ENCODE measurements around the gene MCM6.

The MCM6 gene

GRCh38 chr2:135843671-135844070 lies 32.6 kb downstream of the MCM6 start:
- Histone ChIP-seq H3K27ac (ENCODE audit: low read length) (no peak overlapping the region), H3K9me3 (ENCODE audit: control insufficient read depth, insufficient read depth, low read length) (no peaks in the 10 kb centered on the region), H3K4me1 (ENCODE audit: control insufficient read depth, insufficient read depth, low read length) (no peaks in the 10 kb centered on the region), H3K4me3 (ENCODE audit: low read length) (no peak overlapping the region), H3K27me3 (ENCODE audit: control insufficient read depth, insufficient read depth, low read length) (no peaks in the 10 kb centered on the region), H3K36me3 (ENCODE audit: control insufficient read depth, insufficient read depth, low read length) (peaks cover 20% of the 10 kb centered on the region; the same call in 1 of the 2 replicates)
- no peak for DNase-seq (ENCODE audit: low read depth, low spot score)
- no CpG with 5 or more reads among the region's 3 CpGs for WGBS (ENCODE audit: insufficient coverage, insufficient read length)

DNA sequence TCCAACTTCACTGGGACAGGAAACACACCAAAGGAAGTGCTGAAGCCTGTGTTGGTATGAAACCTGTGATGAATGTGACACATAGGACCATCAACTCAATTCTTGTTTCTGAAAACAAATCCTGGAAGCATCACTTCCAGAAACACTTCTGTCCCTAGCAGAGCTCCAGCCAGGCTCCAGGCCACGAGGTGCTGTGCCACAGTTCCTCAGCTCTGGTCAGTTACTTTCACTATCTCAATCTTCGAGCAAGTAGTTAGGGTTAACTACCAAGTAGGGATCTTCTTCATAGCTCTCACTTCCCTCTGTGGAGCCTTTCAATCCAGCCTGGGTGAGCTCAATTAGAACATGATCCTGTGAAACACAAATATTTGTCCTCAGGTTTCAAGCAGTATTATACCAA lies 35.6 kb downstream of the MCM6 start:
- Histone ChIP-seq H3K27ac (ENCODE audit: low read length) (no peak overlapping the region), H3K9me3 (ENCODE audit: control insufficient read depth, insufficient read depth, low read length) (no peaks in the 10 kb centered on the region), H3K4me3 (ENCODE audit: low read length) (no peak overlapping the region), H3K27me3 (ENCODE audit: control insufficient read depth, insufficient read depth, low read length) (no peaks in the 10 kb centered on the region), H3K4me1 (ENCODE audit: control insufficient read depth, insufficient read depth, low read length) (no peaks in the 10 kb centered on the region), H3K36me3 (ENCODE audit: control insufficient read depth, insufficient read depth, low read length) (peaks cover 13% of the 10 kb centered on the region; the same call in 1 of the 2 replicates)
- no CpG with 5 or more reads among the region's 2 CpGs for WGBS (ENCODE audit: insufficient coverage, insufficient read length)
- no peak for DNase-seq (ENCODE audit: low read depth, low spot score)

DNA sequence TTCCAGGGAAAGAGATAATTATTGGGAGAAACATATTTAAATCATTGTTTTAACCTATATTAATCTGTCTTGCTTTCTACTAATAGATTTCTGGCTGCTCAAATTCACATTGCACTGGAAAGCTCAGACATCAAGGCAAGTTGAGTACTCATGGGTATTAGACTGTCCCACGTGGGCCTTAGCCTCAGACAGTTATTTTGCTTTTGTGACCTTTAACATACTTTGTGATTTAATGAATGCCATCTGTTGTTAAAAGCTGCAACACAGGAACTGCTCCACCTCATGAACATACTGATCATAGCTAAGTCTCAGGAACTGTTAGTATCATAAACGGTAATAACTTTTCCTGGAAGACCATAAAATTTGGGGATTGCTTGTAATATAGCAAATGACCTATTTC lies 36.5 kb downstream of the MCM6 start:
- Histone ChIP-seq H3K27me3 (ENCODE audit: control insufficient read depth, insufficient read depth, low read length) (no peaks in the 10 kb centered on the region), H3K27ac (ENCODE audit: low read length) (no peak overlapping the region), H3K4me3 (ENCODE audit: low read length) (no peak overlapping the region), H3K4me1 (ENCODE audit: control insufficient read depth, insufficient read depth, low read length) (no peaks in the 10 kb centered on the region), H3K9me3 (ENCODE audit: control insufficient read depth, insufficient read depth, low read length) (no peaks in the 10 kb centered on the region), H3K36me3 (ENCODE audit: control insufficient read depth, insufficient read depth, low read length) (peaks cover 13% of the 10 kb centered on the region; the same call in 1 of the 2 replicates)
- DNase-seq (ENCODE audit: low read depth, low spot score): no peak
- WGBS (ENCODE audit: insufficient coverage, insufficient read length): no CpG with 5 or more reads among the region's 2 CpGs

DNA sequence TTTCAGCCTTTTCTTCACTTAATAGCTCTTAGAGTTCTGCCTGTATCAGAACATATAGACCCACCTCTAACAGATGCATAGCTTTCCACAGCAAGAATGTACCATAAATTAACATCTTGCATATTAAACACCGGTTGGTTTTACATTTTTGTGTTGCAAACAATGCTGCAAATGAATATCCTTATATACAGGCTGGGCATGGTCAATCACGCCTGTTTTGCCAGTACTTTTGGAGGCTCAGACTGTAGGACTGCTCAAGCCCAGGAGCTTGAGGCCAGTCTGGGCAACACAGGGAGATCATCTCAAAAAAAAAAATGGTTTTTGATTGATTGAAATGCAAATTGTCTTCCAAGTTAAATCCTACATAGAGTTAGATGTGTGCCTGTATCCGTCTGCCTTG lies 37.7 kb downstream of the MCM6 start:
- no CpG with 5 or more reads among the region's 3 CpGs for WGBS (ENCODE audit: insufficient coverage, insufficient read length)
- Histone ChIP-seq H3K27ac (ENCODE audit: low read length) (no peak overlapping the region), H3K9me3 (ENCODE audit: control insufficient read depth, insufficient read depth, low read length) (no peaks in the 10 kb centered on the region), H3K27me3 (ENCODE audit: control insufficient read depth, insufficient read depth, low read length) (no peaks in the 10 kb centered on the region), H3K36me3 (ENCODE audit: control insufficient read depth, insufficient read depth, low read length) (peaks cover 6% of the 10 kb centered on the region; the same call in 1 of the 2 replicates), H3K4me3 (ENCODE audit: low read length) (no peak overlapping the region), H3K4me1 (ENCODE audit: control insufficient read depth, insufficient read depth, low read length) (no peaks in the 10 kb centered on the region)
- no peak for DNase-seq (ENCODE audit: low read depth, low spot score)

- Histone ChIP-seq H3K4me3 (ENCODE audit: low read length) (no peak within 1 kb of the TSS), H3K9me3 (ENCODE audit: control insufficient read depth, insufficient read depth, low read length) (no peaks in the 10 kb centered on the region), H3K4me1 (ENCODE audit: control insufficient read depth, insufficient read depth, low read length) (no peaks in the 10 kb centered on the region), H3K36me3 (ENCODE audit: control insufficient read depth, insufficient read depth, low read length) (peaks cover 3% of the 10 kb centered on the region; the same call in 1 of the 2 replicates), H3K27me3 (ENCODE audit: control insufficient read depth, insufficient read depth, low read length) (no peaks in the 10 kb centered on the region), H3K27ac (ENCODE audit: low read length) (no peak within 1 kb of the TSS)
- WGBS (ENCODE audit: insufficient coverage, insufficient read length): no CpG with 5 or more reads among the region's 12 CpGs
- no peak for DNase-seq (ENCODE audit: low read depth, low spot score)
These were observed 39.5 kb downstream of the MCM6 start, which contains the start of gene LCT for GRCh38 chr2:135836596-135837270. LCT (minus strand) TSS chr2:135837184; CDS start chr2:135837169, 15 bp downstream.

DNA sequence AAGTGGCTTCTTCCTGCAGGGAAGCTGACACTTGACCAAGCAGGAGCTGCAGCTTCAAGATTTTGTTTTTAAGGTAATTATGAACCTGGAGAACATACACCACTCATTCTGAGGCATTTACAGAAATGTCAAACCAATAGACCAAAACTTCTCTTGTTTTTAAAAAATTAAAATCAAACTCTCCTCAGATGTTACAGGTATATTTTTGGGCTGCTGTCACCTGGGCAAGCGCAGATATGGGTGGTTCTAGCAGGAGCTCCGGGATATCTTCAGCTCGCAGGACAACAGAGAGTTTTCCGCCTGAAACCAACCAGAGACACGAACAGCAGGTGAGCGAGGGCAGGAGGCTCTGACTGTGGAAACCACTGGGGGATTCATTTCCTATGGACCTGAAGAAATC lies 43.4 kb downstream of the MCM6 start:
- no peaks in the 10 kb centered on the region for H3K4me1 ChIP-seq (ENCODE audit: control insufficient read depth, insufficient read depth, low read length)
- WGBS (ENCODE audit: insufficient coverage, insufficient read length): no CpG with 5 or more reads among the region's 6 CpGs
- H3K27ac ChIP-seq (ENCODE audit: low read length): no peak overlapping the region
- no peaks in the 10 kb centered on the region for H3K36me3 ChIP-seq (ENCODE audit: control insufficient read depth, insufficient read depth, low read length)
- no peaks in the 10 kb centered on the region for H3K9me3 ChIP-seq (ENCODE audit: control insufficient read depth, insufficient read depth, low read length)
- H3K4me3 ChIP-seq (ENCODE audit: low read length): no peak overlapping the region
- no peaks in the 10 kb centered on the region for H3K27me3 ChIP-seq (ENCODE audit: control insufficient read depth, insufficient read depth, low read length)
- DNase-seq (ENCODE audit: low read depth, low spot score): no peak

DNA sequence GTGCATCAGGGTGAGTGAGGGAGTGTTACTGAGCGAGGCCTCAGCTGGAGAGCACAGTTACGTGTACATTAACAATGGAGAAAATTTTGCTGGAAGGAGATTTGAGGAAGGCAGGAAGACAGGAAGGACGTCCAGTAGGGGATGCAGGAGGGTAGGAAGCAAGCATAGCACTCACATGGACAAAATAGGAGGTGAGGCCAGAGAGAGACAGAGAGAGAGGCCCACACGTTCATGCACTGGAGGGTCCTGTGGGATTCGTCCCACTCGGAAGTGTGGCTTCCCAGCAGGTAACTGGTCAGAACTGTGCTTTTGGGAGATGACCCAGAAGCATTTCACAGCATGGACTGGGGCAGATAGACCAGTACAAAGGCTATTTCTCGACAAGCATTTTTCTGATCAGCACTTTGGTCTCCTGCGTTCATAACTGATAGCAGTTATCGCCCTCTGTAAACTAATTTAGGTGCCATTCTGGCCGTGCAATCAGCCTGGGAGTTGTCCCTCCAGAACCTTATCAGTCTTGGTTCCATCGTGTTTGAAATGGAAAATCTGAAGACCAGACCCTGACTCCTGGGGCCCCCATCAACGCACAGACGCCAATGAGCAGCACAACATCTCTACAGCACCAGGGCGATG lies 44.9 kb downstream of the MCM6 start:
- DNase-seq (ENCODE audit: low read depth, low spot score): no peak
- no peak overlapping the region for H3K4me3 ChIP-seq (ENCODE audit: low read length)
- no peak overlapping the region for H3K27ac ChIP-seq (ENCODE audit: low read length)
- WGBS (ENCODE audit: insufficient coverage, insufficient read length): no CpG with 5 or more reads among the region's 14 CpGs
- H3K36me3 ChIP-seq (ENCODE audit: control insufficient read depth, insufficient read depth, low read length): no peaks in the 10 kb centered on the region
- no peaks in the 10 kb centered on the region for H3K4me1 ChIP-seq (ENCODE audit: control insufficient read depth, insufficient read depth, low read length)
- H3K9me3 ChIP-seq (ENCODE audit: control insufficient read depth, insufficient read depth, low read length): no peaks in the 10 kb centered on the region
- no peaks in the 10 kb centered on the region for H3K27me3 ChIP-seq (ENCODE audit: control insufficient read depth, insufficient read depth, low read length)

DNA sequence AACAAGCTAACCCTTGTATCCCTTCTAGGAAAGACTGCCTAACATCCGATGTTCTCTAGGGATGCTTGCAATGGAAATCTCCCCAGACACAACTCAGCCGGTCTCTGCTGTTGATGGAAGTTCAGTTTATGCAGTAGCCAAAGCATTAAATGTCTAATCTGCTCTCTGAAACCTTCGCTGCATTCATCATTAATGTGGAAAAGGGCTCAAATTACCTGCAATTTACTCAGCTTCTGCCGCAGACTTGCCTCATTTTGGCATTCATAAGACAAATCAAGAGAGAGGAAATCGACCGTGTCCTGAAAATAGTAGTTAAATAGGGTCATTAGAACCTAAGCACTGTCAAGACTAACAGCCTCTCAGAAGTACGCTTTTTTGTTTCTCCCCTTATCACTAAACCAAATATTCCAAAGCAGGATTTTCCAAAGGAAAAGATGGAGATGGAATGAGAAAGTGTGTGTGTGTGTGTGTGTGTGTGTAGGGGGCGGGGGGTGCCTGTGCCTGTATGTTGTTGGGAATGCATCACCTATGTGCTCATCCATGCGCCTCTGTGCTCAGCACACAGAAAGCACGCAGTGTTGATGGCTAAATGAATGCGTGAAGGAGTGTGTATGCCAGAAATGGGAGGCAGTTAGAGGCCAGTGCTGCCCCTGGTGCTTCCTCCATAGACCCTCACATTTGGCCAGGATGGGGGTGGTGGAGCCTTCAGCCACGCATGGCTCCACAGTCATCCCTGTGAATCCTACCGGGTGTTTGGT lies 46.7 kb downstream of the MCM6 start:
- H3K9me3 ChIP-seq (ENCODE audit: control insufficient read depth, insufficient read depth, low read length): no peaks in the 10 kb centered on the region
- no peak for DNase-seq (ENCODE audit: low read depth, low spot score)
- no peak overlapping the region for H3K27ac ChIP-seq (ENCODE audit: low read length)
- no peaks in the 10 kb centered on the region for H3K27me3 ChIP-seq (ENCODE audit: control insufficient read depth, insufficient read depth, low read length)
- no peaks in the 10 kb centered on the region for H3K36me3 ChIP-seq (ENCODE audit: control insufficient read depth, insufficient read depth, low read length)
- WGBS (ENCODE audit: insufficient coverage, insufficient read length): no CpG with 5 or more reads among the region's 13 CpGs
- no peaks in the 10 kb centered on the region for H3K4me1 ChIP-seq (ENCODE audit: control insufficient read depth, insufficient read depth, low read length)
- H3K4me3 ChIP-seq (ENCODE audit: low read length): no peak overlapping the region

GRCh38 chr2:135826544-135826943 lies 49.7 kb downstream of the MCM6 start:
- Histone ChIP-seq H3K27me3 (ENCODE audit: control insufficient read depth, insufficient read depth, low read length) (no peaks in the 10 kb centered on the region), H3K27ac (ENCODE audit: low read length) (no peak overlapping the region), H3K4me3 (ENCODE audit: low read length) (no peak overlapping the region), H3K4me1 (ENCODE audit: control insufficient read depth, insufficient read depth, low read length) (no peaks in the 10 kb centered on the region), H3K36me3 (ENCODE audit: control insufficient read depth, insufficient read depth, low read length) (no peaks in the 10 kb centered on the region), H3K9me3 (ENCODE audit: control insufficient read depth, insufficient read depth, low read length) (no peaks in the 10 kb centered on the region)
- no peak for DNase-seq (ENCODE audit: low read depth, low spot score)
- no CpG with 5 or more reads among the region's 6 CpGs for WGBS (ENCODE audit: insufficient coverage, insufficient read length)

GRCh38 chr2:135825550-135826176 lies 50.6 kb downstream of the MCM6 start:
- DNase-seq (ENCODE audit: low read depth, low spot score): no peak
- WGBS (ENCODE audit: insufficient coverage, insufficient read length): no CpG with 5 or more reads among the region's 11 CpGs
- Histone ChIP-seq H3K9me3 (ENCODE audit: control insufficient read depth, insufficient read depth, low read length) (no peaks in the 10 kb centered on the region), H3K4me1 (ENCODE audit: control insufficient read depth, insufficient read depth, low read length) (no peaks in the 10 kb centered on the region), H3K36me3 (ENCODE audit: control insufficient read depth, insufficient read depth, low read length) (no peaks in the 10 kb centered on the region), H3K27ac (ENCODE audit: low read length) (no peak overlapping the region), H3K27me3 (ENCODE audit: control insufficient read depth, insufficient read depth, low read length) (no peaks in the 10 kb centered on the region), H3K4me3 (ENCODE audit: low read length) (no peak overlapping the region)
